HG02943 (cell line): ENCODE results near the gene OR5M8.

Experiments used
- ATAC-seq: cut with Tn5 transposase; IDR thresholded peaks from one replicate; pipeline ENCODE4 v1.9.1; 2021; ENCODE audit warnings: mild to moderate bottlenecking, low read depth, moderate library complexity; ENCODE audit not compliant: unreplicated experiment

Gene OR5M8

DNA sequence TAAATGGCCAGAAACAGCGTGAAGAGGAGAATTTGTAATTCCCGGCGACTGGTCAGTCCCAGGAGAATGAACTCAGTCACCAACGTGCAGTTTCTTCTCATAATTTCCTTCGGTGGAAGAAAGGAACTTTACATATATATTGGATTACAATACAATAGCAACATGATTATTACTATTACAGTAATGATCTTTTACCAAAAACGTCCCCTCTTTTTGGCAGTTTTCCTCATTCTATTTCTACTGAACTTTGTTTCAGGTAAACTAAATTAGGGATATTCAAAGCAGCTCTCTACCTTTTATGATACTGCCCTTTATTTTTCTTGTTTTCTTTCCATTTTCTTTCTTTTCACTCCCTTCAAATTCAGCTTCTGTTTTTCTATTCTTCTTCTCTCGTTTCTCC is at the start of gene OR5M8:
Gene OR5M8, minus strand, starts transcription at position 101 of the 400 bp plus-strand sequence. Its CDS starts 0 bp downstream, at position 101.
- no peak for ATAC-seq

DNA sequence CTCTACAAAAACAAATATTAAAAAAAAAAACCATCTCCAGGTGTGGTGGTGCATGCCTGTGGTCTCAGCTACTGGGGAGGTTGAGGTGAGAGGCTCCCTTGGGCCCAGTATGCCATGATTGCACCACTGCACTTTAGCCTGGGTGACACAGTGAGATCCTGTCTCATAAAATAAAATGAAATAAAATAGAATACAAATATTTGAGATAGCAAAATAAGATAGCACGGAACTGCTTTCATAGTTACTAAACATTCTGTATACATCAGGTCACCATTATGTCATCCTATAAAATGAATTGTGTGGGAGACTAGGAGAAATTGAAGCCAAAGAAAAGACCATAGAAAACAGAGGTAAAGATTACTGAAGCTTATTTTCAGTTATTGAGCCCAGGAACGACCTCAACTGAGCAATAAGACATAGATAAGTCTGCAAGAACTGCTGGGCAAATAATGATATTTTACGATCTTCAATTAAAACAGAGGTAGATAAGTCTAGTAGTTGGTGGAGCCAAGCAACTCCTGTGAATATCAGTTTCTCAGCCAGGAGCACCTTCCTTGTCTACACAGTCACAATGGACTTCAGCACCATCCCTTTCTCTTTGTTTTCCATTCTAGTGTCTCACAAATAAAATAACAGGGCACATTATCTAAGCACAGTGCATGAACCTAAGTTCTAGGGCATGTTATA is 42.0 kb upstream of the OR5M8 start:
- no peak for ATAC-seq

DNA sequence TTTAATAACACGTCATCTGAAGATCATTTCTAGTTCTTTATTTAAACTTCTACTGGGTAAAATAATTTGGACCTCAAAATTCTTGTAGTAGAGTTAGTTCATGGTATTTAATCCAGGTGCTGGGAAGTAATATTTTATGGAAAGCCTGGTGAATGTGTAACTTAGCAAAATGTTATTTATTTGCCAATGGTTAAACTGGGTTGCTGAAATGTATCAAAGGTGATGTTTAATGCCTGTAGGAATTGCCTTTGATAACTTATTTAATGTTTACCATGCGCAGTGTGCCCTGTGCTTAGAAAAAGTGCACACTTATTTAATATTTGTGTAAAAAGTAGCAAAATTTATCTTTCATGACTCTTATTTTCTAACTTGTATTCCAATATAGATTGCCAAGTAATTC is 40.7 kb upstream of the OR5M8 start:
- ATAC-seq = no peak

DNA sequence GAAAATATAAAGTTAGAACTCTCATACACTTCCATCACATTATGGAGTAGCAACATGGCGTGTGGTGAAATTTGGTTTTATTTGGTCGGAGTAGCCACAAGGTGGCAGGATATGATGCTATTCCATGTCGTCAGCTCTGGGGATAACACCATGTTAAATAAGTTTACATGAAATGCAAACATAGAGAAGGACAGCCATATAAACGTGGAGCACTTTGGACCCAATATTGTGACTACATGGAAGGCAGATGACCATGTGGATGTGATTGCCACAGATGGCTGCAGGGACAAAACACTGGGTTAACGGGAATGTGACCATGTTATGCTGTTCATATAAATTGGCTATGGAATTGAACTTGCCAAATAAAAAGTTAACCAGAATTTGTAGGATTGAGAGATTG is 30.8 kb upstream of the OR5M8 start:
- ATAC-seq = no peak

DNA sequence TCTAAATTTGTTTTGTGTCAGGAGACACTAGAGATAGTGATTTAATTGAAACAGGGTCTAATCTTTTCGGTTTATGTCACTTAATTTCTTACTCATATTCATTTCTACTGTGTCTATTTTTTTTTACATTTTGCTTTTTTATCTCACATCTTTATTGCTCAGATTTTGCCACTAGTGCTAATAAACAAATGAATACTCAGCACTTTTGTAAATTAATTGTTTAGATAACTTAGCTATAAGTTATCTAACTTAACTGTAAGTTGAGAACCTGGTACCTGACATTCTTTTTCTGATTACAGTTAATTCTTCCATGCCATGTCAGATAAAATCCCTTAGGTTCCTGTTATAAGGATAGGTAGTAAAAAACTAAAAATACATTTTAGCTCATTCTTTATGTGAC is 22.1 kb upstream of the OR5M8 start:
- ATAC-seq = no peak

DNA sequence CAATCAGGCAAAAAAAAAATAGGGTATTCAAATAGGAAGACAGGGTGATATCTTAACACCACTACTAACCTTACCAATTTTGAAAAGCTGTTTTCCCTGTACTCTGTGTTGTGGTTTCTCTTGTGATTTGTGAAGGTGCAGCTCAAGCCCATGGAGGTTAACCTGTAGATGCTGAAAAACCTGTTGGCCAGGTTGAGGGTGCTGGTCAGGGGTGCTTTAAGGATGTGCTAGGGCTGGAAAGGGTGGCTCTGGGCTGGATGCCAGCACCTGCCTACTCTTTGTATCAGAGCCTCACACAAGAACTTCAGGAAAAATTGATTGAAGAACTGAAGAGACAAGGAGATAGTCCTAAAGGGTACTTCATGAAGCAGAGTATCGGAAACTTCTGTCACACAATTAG is 18.3 kb upstream of the OR5M8 start:
- no peak for ATAC-seq

DNA sequence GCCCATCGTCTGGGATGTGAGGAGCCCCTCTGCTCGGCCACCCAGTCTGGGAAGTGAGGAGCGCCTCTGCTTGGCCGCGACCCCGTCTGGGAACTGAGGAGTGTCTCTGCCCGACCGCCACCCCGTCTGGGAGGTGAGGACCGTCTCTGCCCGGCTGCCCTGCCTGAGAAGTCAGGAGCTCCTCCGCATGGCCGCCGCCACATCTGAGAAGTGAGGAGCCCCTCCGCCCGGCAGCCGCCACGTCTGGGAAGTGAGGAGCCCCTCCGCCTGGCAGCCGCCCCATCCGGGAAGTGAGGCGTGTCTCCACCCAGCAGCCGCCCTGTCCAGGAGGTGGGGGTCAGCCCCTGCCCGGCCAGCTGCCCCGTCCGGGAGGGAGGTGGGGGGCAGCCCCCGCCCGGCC is 5.8 kb upstream of the OR5M8 start:
- ATAC-seq = no peak

DNA sequence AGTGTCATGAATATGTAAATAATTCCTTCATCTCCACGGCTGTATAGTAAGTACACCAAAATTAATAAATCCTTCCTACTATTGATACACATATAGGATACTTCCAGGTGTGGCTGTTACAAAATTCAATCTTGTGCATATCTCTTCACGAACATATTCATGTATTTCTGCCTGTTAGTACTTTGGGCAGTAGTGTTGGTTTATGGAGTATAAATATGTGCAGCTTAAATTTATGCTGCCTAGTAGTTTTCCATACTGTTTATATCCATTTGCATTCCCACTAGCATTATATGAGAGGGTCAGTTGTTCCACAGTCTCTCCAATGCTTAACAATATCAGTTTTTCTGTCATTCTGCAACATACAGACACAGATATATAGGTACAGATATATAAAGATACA is 3.9 kb upstream of the OR5M8 start:
- no peak for ATAC-seq

DNA sequence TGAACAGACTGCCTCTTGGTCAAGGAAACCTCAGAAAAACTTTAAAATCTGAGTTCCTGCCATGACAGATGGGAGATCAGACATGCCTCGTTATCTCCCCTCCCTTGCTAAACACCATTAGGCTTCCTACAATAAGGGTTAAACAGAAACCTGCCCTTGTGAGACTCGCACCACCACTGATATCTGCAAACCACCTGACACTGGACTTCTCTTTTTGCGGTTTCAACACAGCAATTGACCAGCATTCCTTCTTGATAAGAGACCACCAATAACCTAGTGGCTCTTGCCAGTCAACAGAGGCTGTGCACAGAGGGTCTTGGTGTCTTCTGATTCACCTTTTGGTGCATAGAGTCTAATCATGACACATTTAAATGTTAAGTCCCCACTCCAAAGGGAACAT is 4.4 kb downstream of the OR5M8 start:
- ATAC-seq = no peak

DNA sequence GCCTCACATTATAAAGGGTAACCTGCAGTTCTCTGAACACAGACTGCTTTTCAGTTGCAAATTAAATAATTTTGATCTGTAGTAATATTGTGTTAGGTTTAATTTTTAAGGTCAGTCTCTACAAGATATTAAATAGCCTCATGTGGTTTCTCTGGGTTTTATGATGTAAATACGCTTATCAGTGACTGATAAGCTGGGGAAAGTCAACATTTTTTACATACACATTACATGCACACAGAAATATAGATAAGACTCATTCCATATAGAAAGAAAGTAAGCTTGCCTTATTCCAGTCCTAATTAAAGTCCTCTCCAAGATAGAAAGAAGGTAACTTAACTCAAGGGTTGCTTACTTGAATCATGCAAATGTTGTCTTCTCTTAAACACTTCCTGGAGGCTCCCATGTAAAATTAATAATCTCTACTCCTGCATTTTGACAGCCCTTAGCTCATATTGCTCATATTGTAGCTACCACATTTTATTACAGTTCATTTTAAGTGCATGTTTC is 16.4 kb downstream of the OR5M8 start:
- no peak for ATAC-seq

DNA sequence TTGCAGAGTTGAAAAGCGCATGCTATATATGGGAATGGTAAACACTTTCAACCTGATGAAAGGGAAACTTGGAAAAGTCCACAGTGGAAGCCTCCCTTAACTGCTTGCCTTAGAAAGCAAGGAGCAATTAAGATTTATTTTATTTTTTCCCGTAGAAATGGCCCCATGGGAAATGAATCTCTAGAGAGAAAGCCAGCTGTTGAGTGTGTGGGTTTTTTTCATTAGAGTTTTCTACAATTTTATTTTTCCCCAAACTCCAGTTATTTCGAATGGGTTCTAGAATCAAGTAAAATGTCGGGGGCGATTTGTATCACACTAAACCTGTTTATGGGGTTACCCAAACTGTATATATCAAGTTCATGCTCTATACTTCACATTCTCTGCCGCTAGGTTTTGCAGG is 17.9 kb downstream of the OR5M8 start, which contains the start of gene OR5M3:
Gene OR5M3, minus strand, starts transcription at position 101 of the 400 bp plus-strand sequence. CDS start 2,855 bp downstream, outside the sequence.
- no peak for ATAC-seq

DNA sequence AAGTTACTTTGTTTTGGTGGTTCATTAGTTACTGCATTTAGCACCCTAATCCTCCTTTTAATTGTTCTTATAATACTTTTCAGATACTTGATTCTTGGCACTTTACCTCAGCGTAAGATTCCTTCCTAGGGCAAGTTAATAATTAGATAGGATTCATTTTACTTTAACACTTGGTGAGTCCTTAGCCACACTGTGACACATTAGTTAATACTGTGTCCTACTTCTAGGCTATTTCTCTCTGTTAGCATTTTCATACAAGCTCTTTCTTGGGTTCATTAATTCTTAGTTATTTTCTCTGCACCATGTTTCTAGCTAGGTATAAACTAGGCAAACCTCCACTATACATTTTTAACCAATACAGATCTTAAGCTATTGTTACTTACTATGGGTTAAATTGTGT is 34.1 kb downstream of the OR5M8 start:
- no peak for ATAC-seq

DNA sequence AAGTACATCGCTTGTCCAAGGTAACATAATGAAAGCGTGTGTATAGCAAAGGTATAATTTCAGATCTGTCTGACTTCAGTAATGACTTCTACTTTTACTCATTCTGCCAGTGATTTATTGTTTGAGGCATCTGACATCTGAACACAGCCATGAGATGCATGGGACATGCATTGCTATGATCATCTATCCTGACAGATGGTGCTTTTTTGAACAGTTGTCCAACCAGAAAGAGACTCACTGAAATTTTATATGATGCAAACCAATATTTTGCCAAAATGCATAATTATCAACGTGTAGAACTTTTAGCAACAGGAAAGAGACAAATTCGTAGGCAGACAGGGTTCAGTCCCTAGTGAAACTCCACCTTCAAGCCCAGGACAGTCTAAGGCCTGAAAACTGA is 37.6 kb downstream of the OR5M8 start:
- ATAC-seq = no peak
